ENCODE measurements around the gene KIF1C.

The KIF1C gene

GRCh38 chr17:5011928-5012327 lies 14.2 kb downstream of the KIF1C start:
- ATAC-seq (ENCODE audit: low read depth) (peak; percentile 46; the same call in 1 of the 3 replicates), DNase-seq (ENCODE audit: low spot score) (no peak)
- Histone ChIP-seq H3K27me3 (ENCODE audit: insufficient read depth, poor library complexity, severe bottlenecking) (no peaks in the 10 kb centered on the region), H3K9me3 (ENCODE audit: severe bottlenecking) (no peaks in the 10 kb centered on the region), H3K36me3 (ENCODE audit: low read depth) (peaks cover 85% of the 10 kb centered on the region), H3K4me1 (ENCODE audit: insufficient read depth, poor library complexity, severe bottlenecking) (no peaks in the 10 kb centered on the region), H3K4me3 (ENCODE audit: severe bottlenecking) (no peak overlapping the region), H3K27ac (ENCODE audit: poor library complexity, severe bottlenecking) (no peak overlapping the region)
- no peak for TF ChIP-seq CTCF (IDR thresholded peaks at IDR 0.05; ENCODE audit: poor library complexity, severe bottlenecking)

GRCh38 chr17:5014357-5014756 lies 16.6 kb downstream of the KIF1C start:
- no peak overlapping the region for H3K27ac ChIP-seq (ENCODE audit: poor library complexity, severe bottlenecking)
- ATAC-seq (ENCODE audit: low read depth) (no peak), DNase-seq (ENCODE audit: low spot score) (no peak)
- peaks cover 88% of the 10 kb centered on the region for H3K36me3 ChIP-seq (ENCODE audit: low read depth)
- H3K4me1 ChIP-seq (ENCODE audit: insufficient read depth, poor library complexity, severe bottlenecking) = no peaks in the 10 kb centered on the region
- H3K9me3 ChIP-seq (ENCODE audit: severe bottlenecking) = no peaks in the 10 kb centered on the region
- H3K4me3 ChIP-seq (ENCODE audit: severe bottlenecking) = no peak overlapping the region
- TF ChIP-seq CTCF (IDR thresholded peaks at IDR 0.05; ENCODE audit: poor library complexity, severe bottlenecking) = no peak
- no peaks in the 10 kb centered on the region for H3K27me3 ChIP-seq (ENCODE audit: insufficient read depth, poor library complexity, severe bottlenecking)

- H3K27ac ChIP-seq (ENCODE audit: poor library complexity, severe bottlenecking) = no peak overlapping the region
- no peaks in the 10 kb centered on the region for H3K27me3 ChIP-seq (ENCODE audit: insufficient read depth, poor library complexity, severe bottlenecking)
- no peak for TF ChIP-seq CTCF (IDR thresholded peaks at IDR 0.05; ENCODE audit: poor library complexity, severe bottlenecking)
- peaks cover 85% of the 10 kb centered on the region for H3K36me3 ChIP-seq (ENCODE audit: low read depth)
- H3K4me1 ChIP-seq (ENCODE audit: insufficient read depth, poor library complexity, severe bottlenecking) = no peaks in the 10 kb centered on the region
- DNase-seq (ENCODE audit: low spot score) (no peak), ATAC-seq (ENCODE audit: low read depth) (peak; percentile 58; the same call in 2 of the 3 replicates)
- H3K4me3 ChIP-seq (ENCODE audit: severe bottlenecking) = no peak overlapping the region
- no peaks in the 10 kb centered on the region for H3K9me3 ChIP-seq (ENCODE audit: severe bottlenecking)
These were observed 21.8 kb downstream of the KIF1C start for GRCh38 chr17:5019475-5019956.

GRCh38 chr17:5020502-5021023 lies 22.8 kb downstream of the KIF1C start:
- Histone ChIP-seq H3K36me3 (ENCODE audit: low read depth) (peaks cover 76% of the 10 kb centered on the region), H3K4me3 (ENCODE audit: severe bottlenecking) (no peak overlapping the region), H3K27me3 (ENCODE audit: insufficient read depth, poor library complexity, severe bottlenecking) (no peaks in the 10 kb centered on the region), H3K9me3 (ENCODE audit: severe bottlenecking) (no peaks in the 10 kb centered on the region), H3K4me1 (ENCODE audit: insufficient read depth, poor library complexity, severe bottlenecking) (no peaks in the 10 kb centered on the region), H3K27ac (ENCODE audit: poor library complexity, severe bottlenecking) (no peak overlapping the region)
- no peak for ATAC-seq (ENCODE audit: low read depth)
- DNase-seq (ENCODE audit: low spot score) = no peak
- TF ChIP-seq CTCF (IDR thresholded peaks at IDR 0.05; ENCODE audit: poor library complexity, severe bottlenecking) = no peak

GRCh38 chr17:5022171-5022711 lies 24.5 kb downstream of the KIF1C start:
- no peak for TF ChIP-seq CTCF (IDR thresholded peaks at IDR 0.05; ENCODE audit: poor library complexity, severe bottlenecking)
- Histone ChIP-seq H3K9me3 (ENCODE audit: severe bottlenecking) (no peaks in the 10 kb centered on the region), H3K27ac (ENCODE audit: poor library complexity, severe bottlenecking) (no peak overlapping the region), H3K36me3 (ENCODE audit: low read depth) (peaks cover 59% of the 10 kb centered on the region), H3K4me3 (ENCODE audit: severe bottlenecking) (no peak overlapping the region), H3K4me1 (ENCODE audit: insufficient read depth, poor library complexity, severe bottlenecking) (no peaks in the 10 kb centered on the region), H3K27me3 (ENCODE audit: insufficient read depth, poor library complexity, severe bottlenecking) (no peaks in the 10 kb centered on the region)
- DNase-seq (ENCODE audit: low spot score) (no peak), ATAC-seq (ENCODE audit: low read depth) (no peak)

Data from RWPE2 (cell line).